Measurements from ENCODE around the gene TK1.

The TK1 gene

GRCh38 chr17:78186692-78187595 lies at the start of gene TK1, which contains the start of gene AFMID:
TK1 (minus strand) TSS chr17:78187052; CDS start chr17:78186994, 58 bp downstream.
AFMID (plus strand) TSS chr17:78187362; CDS start chr17:78187371, 9 bp downstream.
- TF ChIP-seq CTCF (IDR thresholded peaks at IDR 0.05) = no peak; the same call in 1 of the 2 replicates

- no peak for TF ChIP-seq CTCF (IDR thresholded peaks at IDR 0.05)
Measured at GRCh38 chr17:78235885-78236284, 49.0 kb upstream of the TK1 start.

GRCh38 chr17:78234261-78234865 lies 47.5 kb upstream of the TK1 start:
- no peak for TF ChIP-seq CTCF (IDR thresholded peaks at IDR 0.05)

- no peak for TF ChIP-seq CTCF (IDR thresholded peaks at IDR 0.05)
Measured at GRCh38 chr17:78233678-78234077, 46.8 kb upstream of the TK1 start.

- TF ChIP-seq CTCF (IDR thresholded peaks at IDR 0.05) = no peak
Measured at GRCh38 chr17:78232859-78233173, 46.0 kb upstream of the TK1 start.

GRCh38 chr17:78231991-78232858 lies 45.4 kb upstream of the TK1 start:
- no peak for TF ChIP-seq CTCF (IDR thresholded peaks at IDR 0.05)
